IPS DF 6.9 (cell line): ENCODE results near the gene RASAL1.

ENCODE experiments used
- DNase-seq: peaks from one replicate; pipeline ENCODE4 v3.0.0-alpha.2; 2013; ENCODE audit warnings: low read depth, low spot score
- H3K27ac ChIP-seq: one replicate; pipeline ENCODE4 v1.5.1; 2013; ENCODE audit warnings: low read length, control low read depth
- H3K27me3 ChIP-seq: 2 replicates; pipeline ENCODE4 v1.6.1; 2013; ENCODE audit warnings: mild to moderate bottlenecking, low read length; ENCODE audit not compliant: control insufficient read depth, insufficient read depth
- H3K36me3 ChIP-seq: 2 replicates; pipeline ENCODE4 v1.6.1; 2013; ENCODE audit warnings: low read length; ENCODE audit not compliant: control insufficient read depth, insufficient read depth
- H3K4me1 ChIP-seq: 2 replicates; pipeline ENCODE4 v1.6.1; 2013; ENCODE audit warnings: low read length; ENCODE audit not compliant: control insufficient read depth, insufficient read depth
- H3K4me3 ChIP-seq: 2 replicates; pipeline ENCODE4 v1.5.1; 2013; ENCODE audit warnings: mild to moderate bottlenecking, low read length
- H3K9me3 ChIP-seq: 2 replicates; pipeline ENCODE4 v1.6.1; 2013; ENCODE audit warnings: low read length, inconsistent platforms; ENCODE audit not compliant: control insufficient read depth, insufficient read depth
- WGBS: extraction: QIAGEN DNeasy Blood & Tissue Kit; methylation state at CpG from one replicate; pipeline ENCODE4 v1.1.7; 2013; ENCODE audit warnings: mixed read lengths, missing lambda C conversion rate; ENCODE audit not compliant: insufficient read length, insufficient coverage; 5-methylcytosine and 5-hydroxymethylcytosine counted together

Gene RASAL1

GRCh38 chr12:113172185-113172584 lies 36.6 kb upstream of the RASAL1 start:
- H3K27ac ChIP-seq, result no peak overlapping the region
- no peaks in the 10 kb centered on the region for H3K4me1 ChIP-seq
- no CpG with 5 or more reads among the region's 20 CpGs for WGBS
- H3K9me3 ChIP-seq, result no peaks in the 10 kb centered on the region
- H3K27me3 ChIP-seq, result no peaks in the 10 kb centered on the region
- no peak overlapping the region for H3K4me3 ChIP-seq
- no peak for DNase-seq
- H3K36me3 ChIP-seq, result peaks cover 45% of the 10 kb centered on the region

- no peak overlapping the region for H3K4me3 ChIP-seq
- H3K9me3 ChIP-seq, result no peaks in the 10 kb centered on the region
- peaks cover 39% of the 10 kb centered on the region for H3K36me3 ChIP-seq
- no peak for DNase-seq
- no peak overlapping the region for H3K27ac ChIP-seq
- no peaks in the 10 kb centered on the region for H3K27me3 ChIP-seq
- no peaks in the 10 kb centered on the region for H3K4me1 ChIP-seq
- no CpG with 5 or more reads among the region's 9 CpGs for WGBS
These were observed 36.0 kb upstream of the RASAL1 start for GRCh38 chr12:113171543-113171942.

GRCh38 chr12:113170926-113171325 lies 35.4 kb upstream of the RASAL1 start:
- Histone ChIP-seq H3K4me3 (no peak overlapping the region), H3K27ac (no peak overlapping the region), H3K36me3 (peaks cover 43% of the 10 kb centered on the region), H3K27me3 (no peaks in the 10 kb centered on the region), H3K4me1 (no peaks in the 10 kb centered on the region), H3K9me3 (no peaks in the 10 kb centered on the region)
- no CpG with 5 or more reads among the region's 4 CpGs for WGBS
- no peak for DNase-seq

GRCh38 chr12:113170457-113170856 lies 34.9 kb upstream of the RASAL1 start:
- no peaks in the 10 kb centered on the region for H3K27me3 ChIP-seq
- H3K27ac ChIP-seq, result no peak overlapping the region
- WGBS, result no CpG with 5 or more reads among the region's 5 CpGs
- no peak for DNase-seq
- H3K4me3 ChIP-seq, result no peak overlapping the region
- H3K9me3 ChIP-seq, result no peaks in the 10 kb centered on the region
- no peaks in the 10 kb centered on the region for H3K4me1 ChIP-seq
- peaks cover 48% of the 10 kb centered on the region for H3K36me3 ChIP-seq

GRCh38 chr12:113169697-113170096 lies 34.1 kb upstream of the RASAL1 start:
- no peak for DNase-seq
- Histone ChIP-seq H3K27me3 (no peaks in the 10 kb centered on the region), H3K4me1 (no peaks in the 10 kb centered on the region), H3K27ac (no peak overlapping the region), H3K9me3 (no peaks in the 10 kb centered on the region), H3K4me3 (no peak overlapping the region), H3K36me3 (peaks cover 50% of the 10 kb centered on the region)
- WGBS, result no CpG with 5 or more reads among the region's 13 CpGs

GRCh38 chr12:113167868-113168267 lies 32.3 kb upstream of the RASAL1 start:
- no peaks in the 10 kb centered on the region for H3K9me3 ChIP-seq
- H3K4me3 ChIP-seq, result no peak overlapping the region
- DNase-seq, result no peak
- H3K36me3 ChIP-seq, result peaks cover 43% of the 10 kb centered on the region
- H3K27ac ChIP-seq, result no peak overlapping the region
- WGBS, result no CpG with 5 or more reads among the region's 10 CpGs
- 0 out of 2 replicates have a peak, but pooled peaks cover 2% of the 10 kb centered on the region for H3K4me1 ChIP-seq
- no peaks in the 10 kb centered on the region for H3K27me3 ChIP-seq

- Histone ChIP-seq H3K9me3 (no peaks in the 10 kb centered on the region), H3K27ac (no peak overlapping the region), H3K36me3 (peaks cover 47% of the 10 kb centered on the region), H3K27me3 (no peaks in the 10 kb centered on the region), H3K4me1 (peaks cover 10% of the 10 kb centered on the region; the same call in 1 of the 2 replicates), H3K4me3 (no peak overlapping the region)
- WGBS, result no CpG with 5 or more reads among the region's 32 CpGs
- DNase-seq, result no peak
These were observed 30.2 kb upstream of the RASAL1 start for GRCh38 chr12:113165521-113166450.

- no peaks in the 10 kb centered on the region for H3K27me3 ChIP-seq
- peaks cover 56% of the 10 kb centered on the region for H3K36me3 ChIP-seq
- peaks cover 10% of the 10 kb centered on the region; the same call in 1 of the 2 replicates for H3K4me1 ChIP-seq
- H3K4me3 ChIP-seq, result no peak overlapping the region
- H3K27ac ChIP-seq, result no peak overlapping the region
- no CpG with 5 or more reads among the region's 13 CpGs for WGBS
- DNase-seq, result no peak
- H3K9me3 ChIP-seq, result no peaks in the 10 kb centered on the region
These were observed 28.5 kb upstream of the RASAL1 start for GRCh38 chr12:113164014-113164413.

- peaks cover 55% of the 10 kb centered on the region for H3K36me3 ChIP-seq
- DNase-seq, result no peak
- WGBS, result no CpG with 5 or more reads among the region's 12 CpGs
- peaks cover 10% of the 10 kb centered on the region; the same call in 1 of the 2 replicates for H3K4me1 ChIP-seq
- no peak overlapping the region for H3K4me3 ChIP-seq
- H3K27me3 ChIP-seq, result no peaks in the 10 kb centered on the region
- no peaks in the 10 kb centered on the region for H3K9me3 ChIP-seq
- H3K27ac ChIP-seq, result no peak overlapping the region
These were observed 27.4 kb upstream of the RASAL1 start for GRCh38 chr12:113163030-113163360.

- Histone ChIP-seq H3K4me3 (no peak overlapping the region), H3K4me1 (peaks cover 10% of the 10 kb centered on the region; the same call in 1 of the 2 replicates), H3K36me3 (peaks cover 54% of the 10 kb centered on the region), H3K9me3 (no peaks in the 10 kb centered on the region), H3K27me3 (no peaks in the 10 kb centered on the region), H3K27ac (no peak overlapping the region)
- no peak for DNase-seq
- no CpG with 5 or more reads among the region's 25 CpGs for WGBS
These were observed 26.8 kb upstream of the RASAL1 start for GRCh38 chr12:113162102-113163029.
